ENCODE data around the gene TMEM167A.

TMEM167A gene

GRCh38 chr5:83042507-83042906 lies 34.7 kb downstream of the TMEM167A start:
- Histone ChIP-seq H3K9ac (ENCODE audit: low read length in 5 of 5) (no peak overlapping the region), H3K27me3 (ENCODE audit: control insufficient read depth in 5 of 5, insufficient read depth in 4 of 5, low read length in 5 of 5) (no peaks in the 10 kb centered on the region), H3K27ac (ENCODE audit: low read depth, low read length) (no peak overlapping the region)

GRCh38 chr5:83038924-83039323 lies 38.3 kb downstream of the TMEM167A start:
- Histone ChIP-seq H3K36me3 (ENCODE audit: control insufficient read depth in 5 of 5, insufficient read depth in 5 of 5, low read length in 5 of 5) (no peaks in the 10 kb centered on the region), H3K27me3 (ENCODE audit: control insufficient read depth in 5 of 5, insufficient read depth in 4 of 5, low read length in 5 of 5) (no peaks in the 10 kb centered on the region), H3K4me1 (ENCODE audit: control insufficient read depth in 5 of 5, insufficient read depth in 5 of 5, low read length in 5 of 5) (no peaks in the 10 kb centered on the region)

More at GRCh38 chr5:83042507-83042906, 34.7 kb downstream of the TMEM167A start:
- Histone ChIP-seq H3K36me3 (ENCODE audit: control insufficient read depth in 5 of 5, insufficient read depth in 5 of 5, low read length in 5 of 5) (no peaks in the 10 kb centered on the region), H3K4me1 (ENCODE audit: control insufficient read depth in 5 of 5, insufficient read depth in 5 of 5, low read length in 5 of 5) (no peaks in the 10 kb centered on the region), H3K4me3 (ENCODE audit: low read depth in 1 of 5, low read length in 5 of 5) (no peak overlapping the region), H3K9me3 (ENCODE audit: control insufficient read depth in 5 of 5, low read length in 5 of 5) (no peaks in the 10 kb centered on the region)

GRCh38 chr5:83036991-83037575 lies 40.1 kb downstream of the TMEM167A start:
- no peaks in the 10 kb centered on the region for H3K27me3 ChIP-seq (ENCODE audit: control insufficient read depth in 5 of 5, insufficient read depth in 4 of 5, low read length in 5 of 5)
- H3K9ac ChIP-seq (ENCODE audit: low read length in 5 of 5) = no peak overlapping the region
- no peaks in the 10 kb centered on the region for H3K4me1 ChIP-seq (ENCODE audit: control insufficient read depth in 5 of 5, insufficient read depth in 5 of 5, low read length in 5 of 5)
- H3K4me3 ChIP-seq (ENCODE audit: low read depth in 1 of 5, low read length in 5 of 5) = no peak overlapping the region
- H3K36me3 ChIP-seq (ENCODE audit: control insufficient read depth in 5 of 5, insufficient read depth in 5 of 5, low read length in 5 of 5) = no peaks in the 10 kb centered on the region
- no peaks in the 10 kb centered on the region for H3K9me3 ChIP-seq (ENCODE audit: control insufficient read depth in 5 of 5, low read length in 5 of 5)
- no peak overlapping the region for H3K27ac ChIP-seq (ENCODE audit: low read depth, low read length)

More at GRCh38 chr5:83038924-83039323, 38.3 kb downstream of the TMEM167A start:
- no peaks in the 10 kb centered on the region for H3K9me3 ChIP-seq (ENCODE audit: control insufficient read depth in 5 of 5, low read length in 5 of 5)
- H3K27ac ChIP-seq (ENCODE audit: low read depth, low read length) = no peak overlapping the region
- H3K9ac ChIP-seq (ENCODE audit: low read length in 5 of 5) = no peak overlapping the region
- no peak overlapping the region for H3K4me3 ChIP-seq (ENCODE audit: low read depth in 1 of 5, low read length in 5 of 5)

- no peak overlapping the region for H3K27ac ChIP-seq (ENCODE audit: low read depth, low read length)
- H3K9me3 ChIP-seq (ENCODE audit: control insufficient read depth in 5 of 5, low read length in 5 of 5) = no peaks in the 10 kb centered on the region
- no peak overlapping the region for H3K9ac ChIP-seq (ENCODE audit: low read length in 5 of 5)
- H3K4me3 ChIP-seq (ENCODE audit: low read depth in 1 of 5, low read length in 5 of 5) = no peak overlapping the region
- H3K36me3 ChIP-seq (ENCODE audit: control insufficient read depth in 5 of 5, insufficient read depth in 5 of 5, low read length in 5 of 5) = no peaks in the 10 kb centered on the region
- H3K4me1 ChIP-seq (ENCODE audit: control insufficient read depth in 5 of 5, insufficient read depth in 5 of 5, low read length in 5 of 5) = no peaks in the 10 kb centered on the region
- no peaks in the 10 kb centered on the region for H3K27me3 ChIP-seq (ENCODE audit: control insufficient read depth in 5 of 5, insufficient read depth in 4 of 5, low read length in 5 of 5)
These were observed 41.7 kb downstream of the TMEM167A start for GRCh38 chr5:83035373-83036100.

DNA sequence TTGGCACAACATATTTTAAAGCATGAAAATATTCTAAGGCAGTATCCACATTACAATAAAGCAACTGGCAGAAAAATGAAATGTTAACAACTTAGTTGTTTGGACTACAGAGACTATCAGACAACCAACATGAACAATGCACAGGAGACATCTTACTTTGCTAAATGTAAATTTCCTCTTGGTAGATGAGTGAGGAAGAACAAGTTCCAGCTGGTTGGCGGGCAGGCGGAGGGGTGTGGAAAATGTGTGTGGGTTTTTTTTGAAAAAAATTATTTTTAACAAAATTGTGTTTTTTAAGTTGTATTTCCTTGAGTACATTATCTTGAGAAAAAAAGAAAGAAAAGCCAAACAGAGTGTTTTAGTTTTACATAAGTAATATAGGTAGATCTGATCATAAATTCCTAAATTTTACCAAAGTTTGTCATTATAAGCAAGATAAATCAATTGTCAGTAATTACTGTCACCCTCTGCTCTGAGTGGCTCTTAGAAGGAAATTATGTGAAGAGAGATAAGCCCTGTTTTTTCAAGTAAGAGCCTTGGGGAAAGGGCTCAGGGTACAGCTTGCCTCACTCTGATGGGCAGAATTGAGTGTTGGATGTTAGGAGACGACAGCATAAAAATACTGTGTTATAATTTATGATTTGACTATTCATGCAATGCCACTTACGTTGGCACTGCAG lies 42.5 kb downstream of the TMEM167A start:
- H3K4me3 ChIP-seq (ENCODE audit: low read depth in 1 of 5, low read length in 5 of 5) = no peak overlapping the region
- no peaks in the 10 kb centered on the region for H3K9me3 ChIP-seq (ENCODE audit: control insufficient read depth in 5 of 5, low read length in 5 of 5)
- H3K27me3 ChIP-seq (ENCODE audit: control insufficient read depth in 5 of 5, insufficient read depth in 4 of 5, low read length in 5 of 5) = no peaks in the 10 kb centered on the region
- no peak overlapping the region for H3K27ac ChIP-seq (ENCODE audit: low read depth, low read length)
- H3K9ac ChIP-seq (ENCODE audit: low read length in 5 of 5) = no peak overlapping the region
- no peaks in the 10 kb centered on the region for H3K4me1 ChIP-seq (ENCODE audit: control insufficient read depth in 5 of 5, insufficient read depth in 5 of 5, low read length in 5 of 5)
- H3K36me3 ChIP-seq (ENCODE audit: control insufficient read depth in 5 of 5, insufficient read depth in 5 of 5, low read length in 5 of 5) = no peaks in the 10 kb centered on the region

DNA sequence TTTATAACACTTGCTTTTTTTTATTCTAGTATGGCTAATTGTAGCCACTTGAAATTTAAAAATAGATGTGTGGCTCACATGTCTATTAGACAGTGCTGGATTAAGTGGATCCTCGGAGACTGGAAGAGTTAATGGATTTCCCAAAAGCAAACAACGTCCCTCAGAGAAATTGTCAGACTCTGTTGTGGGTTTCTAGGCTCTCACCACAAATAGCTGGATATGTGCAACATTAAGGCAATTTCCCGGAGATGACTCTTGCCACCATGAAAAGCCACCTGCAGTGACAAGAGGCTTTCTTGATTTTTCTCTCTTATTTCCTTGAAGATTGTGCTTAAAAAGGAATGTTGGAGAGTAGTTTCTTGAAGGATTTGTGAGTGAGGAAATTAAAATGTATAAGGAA lies 43.2 kb downstream of the TMEM167A start:
- H3K36me3 ChIP-seq (ENCODE audit: control insufficient read depth in 5 of 5, insufficient read depth in 5 of 5, low read length in 5 of 5) = no peaks in the 10 kb centered on the region
- H3K27ac ChIP-seq (ENCODE audit: low read depth, low read length) = no peak overlapping the region
- H3K9ac ChIP-seq (ENCODE audit: low read length in 5 of 5) = no peak overlapping the region
- H3K9me3 ChIP-seq (ENCODE audit: control insufficient read depth in 5 of 5, low read length in 5 of 5) = no peaks in the 10 kb centered on the region
- no peaks in the 10 kb centered on the region for H3K27me3 ChIP-seq (ENCODE audit: control insufficient read depth in 5 of 5, insufficient read depth in 4 of 5, low read length in 5 of 5)
- H3K4me1 ChIP-seq (ENCODE audit: control insufficient read depth in 5 of 5, insufficient read depth in 5 of 5, low read length in 5 of 5) = no peaks in the 10 kb centered on the region
- H3K4me3 ChIP-seq (ENCODE audit: low read depth in 1 of 5, low read length in 5 of 5) = no peak overlapping the region

- Histone ChIP-seq H3K4me3 (ENCODE audit: low read depth in 1 of 5, low read length in 5 of 5) (no peak overlapping the region), H3K4me1 (ENCODE audit: control insufficient read depth in 5 of 5, insufficient read depth in 5 of 5, low read length in 5 of 5) (peaks cover 0 to 9% (median 3%) of the 10 kb centered on the region in 5 donors), H3K9ac (ENCODE audit: low read length in 5 of 5) (no peak overlapping the region), H3K27me3 (ENCODE audit: control insufficient read depth in 5 of 5, insufficient read depth in 4 of 5, low read length in 5 of 5) (no peaks in the 10 kb centered on the region), H3K36me3 (ENCODE audit: control insufficient read depth in 5 of 5, insufficient read depth in 5 of 5, low read length in 5 of 5) (no peaks in the 10 kb centered on the region), H3K9me3 (ENCODE audit: control insufficient read depth in 5 of 5, low read length in 5 of 5) (no peaks in the 10 kb centered on the region), H3K27ac (ENCODE audit: low read depth, low read length) (no peak overlapping the region)
These were observed 45.8 kb downstream of the TMEM167A start for GRCh38 chr5:83031381-83031780.

- H3K9me3 ChIP-seq (ENCODE audit: control insufficient read depth in 5 of 5, low read length in 5 of 5) = no peaks in the 10 kb centered on the region
- H3K27ac ChIP-seq (ENCODE audit: low read depth, low read length) = no peak overlapping the region
- no peak overlapping the region for H3K4me3 ChIP-seq (ENCODE audit: low read depth in 1 of 5, low read length in 5 of 5)
- no peak overlapping the region for H3K9ac ChIP-seq (ENCODE audit: low read length in 5 of 5)
- peaks cover 0 to 9% (median 3%) of the 10 kb centered on the region in 5 donors for H3K4me1 ChIP-seq (ENCODE audit: control insufficient read depth in 5 of 5, insufficient read depth in 5 of 5, low read length in 5 of 5)
- no peaks in the 10 kb centered on the region for H3K36me3 ChIP-seq (ENCODE audit: control insufficient read depth in 5 of 5, insufficient read depth in 5 of 5, low read length in 5 of 5)
- H3K27me3 ChIP-seq (ENCODE audit: control insufficient read depth in 5 of 5, insufficient read depth in 4 of 5, low read length in 5 of 5) = no peaks in the 10 kb centered on the region
These were observed 47.3 kb downstream of the TMEM167A start for GRCh38 chr5:83029912-83030311.

GRCh38 chr5:83026930-83027687 lies 50.1 kb downstream of the TMEM167A start:
- H3K9ac ChIP-seq (ENCODE audit: low read length in 5 of 5) = no peak overlapping the region
- no peak overlapping the region for H3K4me3 ChIP-seq (ENCODE audit: low read depth in 1 of 5, low read length in 5 of 5)
- H3K27me3 ChIP-seq (ENCODE audit: control insufficient read depth in 5 of 5, insufficient read depth in 4 of 5, low read length in 5 of 5) = no peaks in the 10 kb centered on the region
- no peak overlapping the region for H3K27ac ChIP-seq (ENCODE audit: low read depth, low read length)
- peaks cover 0 to 9% (median 3%) of the 10 kb centered on the region in 5 donors for H3K4me1 ChIP-seq (ENCODE audit: control insufficient read depth in 5 of 5, insufficient read depth in 5 of 5, low read length in 5 of 5)
- no peaks in the 10 kb centered on the region for H3K9me3 ChIP-seq (ENCODE audit: control insufficient read depth in 5 of 5, low read length in 5 of 5)
- no peaks in the 10 kb centered on the region for H3K36me3 ChIP-seq (ENCODE audit: control insufficient read depth in 5 of 5, insufficient read depth in 5 of 5, low read length in 5 of 5)
